Adrenal gland (tissue), 12 donors: ENCODE data around the gene TRAT1. TPM values are rescaled to one million over a fixed set of nuclear protein-coding genes. Genes with fewer than 3 reads are reported as not detected.

Experiments
- DNase-seq, 7 donors: peaks; one replicate each; pipeline ENCODE4 v3.0.0-alpha.2; 2019 to 2020
- H3K27ac ChIP-seq, 5 donors: fragments of 200-600 bp; sonication (generic) in 4 of 5; 1 replicate in 3 of 5; 2 replicates in 2 of 5; pipeline versions ENCODE4 v1.5.1 to v1.8.0; 2016 to 2020; ENCODE audit warnings: mild to moderate bottlenecking in 1 of 5
- H3K27me3 ChIP-seq: fragments of 200-600 bp; 2 replicates; pipeline ENCODE4 v1.8.0; 2021
- H3K36me3 ChIP-seq, 2 donors: fragments of 200-600 bp; replicated peaks in 1 of 2; 1 replicate in 1 of 2; 2 replicates in 1 of 2; pipeline versions ENCODE4 v1.5.1 to v1.8.0; 2018 to 2022
- H3K4me1 ChIP-seq, 2 donors: fragments of 200-600 bp; replicated peaks in 1 of 2; 1 replicate in 1 of 2; 2 replicates in 1 of 2; pipeline versions ENCODE4 v1.5.1 to v1.8.0; 2018 to 2021
- H3K4me3 ChIP-seq, 4 donors: fragments of 200-600 bp; sonication (generic) in 3 of 4; one replicate each; pipeline ENCODE4 v1.5.1; 2016 to 2018
- H3K9me3 ChIP-seq, 3 donors: fragments of 200-600 bp; sonication (generic) in 1 of 3; replicated peaks in 1 of 3; 1 replicate in 2 of 3; 2 replicates in 1 of 3; pipeline versions ENCODE4 v1.5.1 to v1.8.0; 2016 to 2021
- POLR2A ChIP-seq, 2 donors: fragments of 450-650 bp; IDR thresholded peaks; one replicate each; pipeline ENCODE4 v1.6.1; 2017; ENCODE audit warnings: antibody characterized with exemption in 2 of 2, mild to moderate bottlenecking in 2 of 2, moderate library complexity in 1 of 2
- WGBS, 4 donors: extraction: QIAGEN DNeasy Blood & Tissue Kit in 2 of 4; methylation state at CpG; one replicate each; pipeline versions ENCODE4 v1.1.5 to v1.1.7; 2013 to 2017; 5-methylcytosine and 5-hydroxymethylcytosine counted together
- intact Hi-C, 2 donors: fragments of 100-400 bp; cut with DNase I; formaldehyde crosslinking; loops; one replicate each; pipeline versions ENCODE4 v1.14.1 to v1.15.0; 2022 to 2023
- polyA plus RNA-seq, 3 donors: library from polyadenylated mRNA; stranded (reverse); fragments of 200-250 nt in 2 of 3; fragments of 350-450 nt in 1 of 3; fragmentation: Illumina TruSeq in 1 of 3; extraction: RNeasy Lipid Tissue Mini Kit (QIAGEN cat#74804) in 1 of 3; gene quantifications; one replicate each; pipeline ENCODE4 v1.2.3, GENCODE V29; 2013 to 2014
- total RNA-seq, 9 donors: library from RNA; depleted of rRNA in 4 of 9; stranded (reverse); fragments of >200 nt in 4 of 9; fragments of 120-200 nt in 1 of 9; fragmentation: NEBNext Ultra II Directional in 1 of 9; extraction: Animal tissue kit (Norgen Biotek cat#: 25700) in 1 of 9; gene quantifications; one replicate each; pipeline versions ENCODE4 v1.1.0 to v1.2.4, GENCODE V29; 2013 to 2023
- TF ChIP-seq, protein P1 (sequence below), 6 experiments: fragments of 450-650 bp in 4 of 6; fragments of 200-600 bp in 2 of 6; sonication (generic) in 1 of 6; IDR thresholded peaks; 1 replicate in 5 of 6; 2 replicates in 1 of 6; pipeline versions ENCODE4 v1.5.1 to v1.8.0; 2016 to 2021; ENCODE audit warnings: antibody characterized with exemption in 6 of 6, mild to moderate bottlenecking in 2 of 6, moderate library complexity in 1 of 6
- donor health status: healthy with polysubstance abuse.
- donor health status: Bipolar disorder and iron deficiency.
- donor health status: DM: yes; HTN: yes; CAD: no.
- donor health status: DM: no; HTN: no; CAD: no.
- donor health status: DM: no; HTN: no; CAD: no.
- donor health status: DM: yes; HTN: yes; CAD: no.

The TRAT1 gene
- total and polyA plus RNA-seq, 12 donors = 0.03 to 0.60 (median 0.23) TPM; not detected in 2

DNA sequence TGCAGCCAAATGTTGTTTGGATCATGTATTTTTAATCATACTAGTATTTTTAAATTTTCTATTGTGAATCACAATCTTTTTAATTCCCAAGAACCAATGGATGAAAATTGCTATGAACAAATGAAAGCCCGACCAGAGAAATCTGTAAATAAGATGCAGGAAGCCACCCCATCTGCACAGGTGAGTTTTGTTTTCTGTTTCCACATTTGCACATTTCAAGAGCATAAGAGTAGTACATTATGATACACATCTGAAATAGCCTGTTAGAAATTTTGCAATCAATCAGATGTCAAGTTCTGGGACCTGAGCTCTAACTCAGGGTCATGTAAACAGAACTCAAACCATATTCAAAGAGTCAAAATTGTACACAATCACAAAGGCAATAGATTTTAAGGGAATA, 26.5 kb downstream of the TRAT1 start:
- 73 to 87% (median 84%) methylated on average over 1 of the region's 1 CpG for WGBS, 4 donors
- TF ChIP-seq POLR2A (IDR thresholded peaks at IDR 0.05) = no peak
- TF ChIP-seq, protein P1, sequence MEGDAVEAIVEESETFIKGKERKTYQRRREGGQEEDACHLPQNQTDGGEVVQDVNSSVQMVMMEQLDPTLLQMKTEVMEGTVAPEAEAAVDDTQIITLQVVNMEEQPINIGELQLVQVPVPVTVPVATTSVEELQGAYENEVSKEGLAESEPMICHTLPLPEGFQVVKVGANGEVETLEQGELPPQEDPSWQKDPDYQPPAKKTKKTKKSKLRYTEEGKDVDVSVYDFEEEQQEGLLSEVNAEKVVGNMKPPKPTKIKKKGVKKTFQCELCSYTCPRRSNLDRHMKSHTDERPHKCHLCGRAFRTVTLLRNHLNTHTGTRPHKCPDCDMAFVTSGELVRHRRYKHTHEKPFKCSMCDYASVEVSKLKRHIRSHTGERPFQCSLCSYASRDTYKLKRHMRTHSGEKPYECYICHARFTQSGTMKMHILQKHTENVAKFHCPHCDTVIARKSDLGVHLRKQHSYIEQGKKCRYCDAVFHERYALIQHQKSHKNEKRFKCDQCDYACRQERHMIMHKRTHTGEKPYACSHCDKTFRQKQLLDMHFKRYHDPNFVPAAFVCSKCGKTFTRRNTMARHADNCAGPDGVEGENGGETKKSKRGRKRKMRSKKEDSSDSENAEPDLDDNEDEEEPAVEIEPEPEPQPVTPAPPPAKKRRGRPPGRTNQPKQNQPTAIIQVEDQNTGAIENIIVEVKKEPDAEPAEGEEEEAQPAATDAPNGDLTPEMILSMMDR (IDR thresholded peaks at IDR 0.05) = no peak
- intact Hi-C loops = no loop called here
- H3K4me1 ChIP-seq = no peaks in the 10 kb centered on the region
- H3K27ac ChIP-seq = no peak overlapping the region
- DNase-seq = no peak
- H3K4me3 ChIP-seq = no peak overlapping the region
- H3K9me3 ChIP-seq = no peaks in the 10 kb centered on the region
- no peaks in the 10 kb centered on the region for H3K36me3 ChIP-seq
- H3K27me3 ChIP-seq = no peaks in the 10 kb centered on the region

DNA sequence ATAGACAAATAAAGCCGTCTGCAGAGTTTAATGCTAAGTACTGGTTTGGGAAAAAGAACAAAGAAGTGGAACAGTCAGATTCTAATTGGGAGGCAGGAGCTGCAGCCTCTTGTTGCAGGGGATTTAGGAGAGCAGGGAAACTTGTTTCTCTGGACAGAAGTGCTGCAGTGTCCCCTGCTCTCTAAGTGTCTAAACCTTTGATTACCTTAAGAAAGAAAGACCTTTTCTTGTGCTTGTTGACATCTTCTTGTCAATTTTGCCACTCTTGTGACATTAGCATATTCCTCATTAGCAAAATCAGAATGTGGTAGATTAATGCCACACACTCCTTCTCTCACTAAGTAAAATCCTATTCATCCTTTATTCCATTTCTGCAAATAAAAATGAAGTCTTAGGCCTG, 38.8 kb downstream of the TRAT1 start:
- WGBS, 4 donors = 28 to 52% (median 35%) methylated on average over 1 of the region's 1 CpG
- no peaks in the 10 kb centered on the region for H3K4me1 ChIP-seq
- no peak overlapping the region for H3K27ac ChIP-seq
- TF ChIP-seq, protein P1 (IDR thresholded peaks at IDR 0.05) = no peak
- no peak for TF ChIP-seq POLR2A (IDR thresholded peaks at IDR 0.05)
- intact Hi-C loops = no loop called here
- no peaks in the 10 kb centered on the region for H3K27me3 ChIP-seq
- no peak for DNase-seq
- H3K4me3 ChIP-seq = no peak overlapping the region
- no peaks in the 10 kb centered on the region for H3K9me3 ChIP-seq
- no peaks in the 10 kb centered on the region for H3K36me3 ChIP-seq

DNA sequence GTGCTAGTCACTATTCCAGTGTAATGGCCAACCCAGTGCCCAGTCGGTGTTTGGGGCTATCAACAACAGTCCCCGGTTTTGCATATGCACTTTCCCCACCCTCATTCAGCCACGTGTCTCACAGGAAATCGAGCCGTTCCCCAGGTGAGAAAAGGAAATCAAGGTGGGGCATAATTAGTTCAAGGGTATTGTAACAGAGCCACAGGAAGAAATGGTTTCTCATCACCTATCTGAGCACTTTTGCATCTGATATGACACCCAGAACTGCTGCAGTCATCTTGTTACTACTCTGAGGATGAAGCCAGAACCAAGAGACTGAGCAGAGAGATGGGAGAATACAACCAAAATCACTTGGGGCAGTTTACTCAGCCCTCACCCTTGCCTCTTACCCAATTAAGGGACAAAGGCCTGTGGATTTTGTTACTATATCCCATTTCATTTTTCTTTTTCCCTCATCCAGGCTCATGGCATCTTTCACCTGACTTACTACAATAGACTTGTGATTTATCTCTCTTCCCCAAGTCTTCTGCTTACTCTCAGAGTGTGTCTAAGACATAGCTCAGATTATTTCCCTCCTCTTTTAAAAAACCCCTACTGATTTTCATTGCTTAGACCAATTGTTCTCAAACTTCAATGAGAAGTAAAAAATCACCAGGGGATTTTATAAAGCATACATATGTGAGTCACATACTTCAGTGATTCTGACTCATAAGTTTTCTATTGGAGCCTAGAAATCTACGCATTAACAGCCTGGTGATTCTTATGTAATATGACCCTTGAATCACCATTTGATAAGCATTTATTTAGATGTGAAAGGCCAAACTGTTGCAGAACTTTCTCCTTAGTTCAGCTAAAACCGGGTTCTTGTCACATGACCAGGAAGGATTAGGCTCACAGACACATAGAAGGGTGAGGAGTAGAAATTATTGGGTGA, 40.5 kb downstream of the TRAT1 start:
- 55 to 76% (median 60%) methylated on average over 7 of the region's 7 CpGs for WGBS, 4 donors
- no peak overlapping the region for H3K4me3 ChIP-seq
- DNase-seq = no peak
- no peaks in the 10 kb centered on the region for H3K36me3 ChIP-seq
- no peaks in the 10 kb centered on the region for H3K4me1 ChIP-seq
- TF ChIP-seq, protein P1 (IDR thresholded peaks at IDR 0.05) = no peak
- TF ChIP-seq POLR2A (IDR thresholded peaks at IDR 0.05) = no peak
- intact Hi-C loops = no loop called here
- no peak overlapping the region for H3K27ac ChIP-seq
- no peaks in the 10 kb centered on the region for H3K27me3 ChIP-seq
- H3K9me3 ChIP-seq = no peaks in the 10 kb centered on the region

DNA sequence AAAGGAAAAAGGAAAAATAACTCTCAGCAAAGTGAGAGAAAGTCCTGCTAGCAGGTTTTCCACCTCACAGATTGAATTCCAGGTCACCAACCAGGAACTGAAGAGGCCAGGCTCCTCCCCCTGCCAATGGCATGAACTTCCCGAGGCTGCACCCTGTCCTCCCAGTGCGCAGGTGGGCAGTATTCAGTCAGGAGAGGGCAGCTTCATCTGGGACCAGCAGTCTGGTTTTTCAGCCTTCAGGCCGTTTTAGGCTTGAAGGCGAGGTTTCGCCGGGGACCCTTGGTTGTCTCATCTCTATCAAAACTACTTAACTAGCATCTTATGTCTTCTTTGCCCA, 41.2 kb downstream of the TRAT1 start:
- H3K4me1 ChIP-seq = no peaks in the 10 kb centered on the region
- 89 to 92% (median 90%) methylated on average over 6 of the region's 6 CpGs for WGBS, 4 donors
- H3K27me3 ChIP-seq = no peaks in the 10 kb centered on the region
- no peaks in the 10 kb centered on the region for H3K9me3 ChIP-seq
- no peak overlapping the region for H3K27ac ChIP-seq
- intact Hi-C loops = no loop called here
- DNase-seq = no peak
- no peak overlapping the region for H3K4me3 ChIP-seq
- TF ChIP-seq, protein P1 (IDR thresholded peaks at IDR 0.05) = no peak
- TF ChIP-seq POLR2A (IDR thresholded peaks at IDR 0.05) = no peak
- H3K36me3 ChIP-seq = no peaks in the 10 kb centered on the region
